ENCODE measurements around the gene ZBTB33. TPM values are rescaled to one million over a fixed set of nuclear protein-coding genes. Genes with fewer than 3 reads are reported as not detected.

Gene ZBTB33
- total and polyA plus RNA-seq, 2 experiments from 2014 or later: 3.9 to 14.0 TPM

DNA sequence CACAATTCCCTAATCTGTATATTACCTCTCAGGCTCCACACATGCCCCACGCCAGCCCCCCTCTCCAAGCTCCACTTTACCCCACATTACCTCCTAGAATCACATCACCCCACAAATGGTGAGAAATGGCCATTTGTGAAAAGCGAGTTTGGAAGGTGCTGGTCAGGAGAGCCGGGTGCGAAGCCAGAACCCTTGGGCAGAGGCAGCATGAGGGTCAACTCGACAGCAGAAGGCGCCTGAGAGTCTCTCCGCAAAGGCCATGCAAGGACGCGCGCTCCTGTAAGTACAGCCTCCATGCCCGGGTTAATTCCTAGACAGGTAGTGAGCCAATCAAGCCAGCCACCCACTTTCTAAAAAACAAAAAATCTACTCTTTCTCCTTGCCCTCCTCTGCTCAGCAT lies 49.8 kb upstream of the ZBTB33 start:
- no peaks in the 10 kb centered on the region for H3F3A ChIP-seq (replicated peaks; ENCODE audit: low read depth)
- peaks cover 7% of the 10 kb centered on the region; the same call in 1 of the 3 replicates for H3K4me1 Mint-ChIP-seq
- peak; percentile 61 for ATAC-seq
- no peaks in the 10 kb centered on the region for H3K4me1 ChIP-seq (ENCODE audit: insufficient read depth)
- no peak overlapping the region for H3K4me3 Mint-ChIP-seq
- H3K4me2 ChIP-seq: no peak overlapping the region
- no peak overlapping the region for H3K27ac ChIP-seq (ENCODE audit: low read depth)
- no peak overlapping the region for H3K4me3 ChIP-seq
- peaks cover 4% of the 10 kb centered on the region for H3K27me3 Mint-ChIP-seq (ENCODE audit: insufficient read depth, low read depth, poor library complexity)
- TF ChIP-seq, protein P1, sequence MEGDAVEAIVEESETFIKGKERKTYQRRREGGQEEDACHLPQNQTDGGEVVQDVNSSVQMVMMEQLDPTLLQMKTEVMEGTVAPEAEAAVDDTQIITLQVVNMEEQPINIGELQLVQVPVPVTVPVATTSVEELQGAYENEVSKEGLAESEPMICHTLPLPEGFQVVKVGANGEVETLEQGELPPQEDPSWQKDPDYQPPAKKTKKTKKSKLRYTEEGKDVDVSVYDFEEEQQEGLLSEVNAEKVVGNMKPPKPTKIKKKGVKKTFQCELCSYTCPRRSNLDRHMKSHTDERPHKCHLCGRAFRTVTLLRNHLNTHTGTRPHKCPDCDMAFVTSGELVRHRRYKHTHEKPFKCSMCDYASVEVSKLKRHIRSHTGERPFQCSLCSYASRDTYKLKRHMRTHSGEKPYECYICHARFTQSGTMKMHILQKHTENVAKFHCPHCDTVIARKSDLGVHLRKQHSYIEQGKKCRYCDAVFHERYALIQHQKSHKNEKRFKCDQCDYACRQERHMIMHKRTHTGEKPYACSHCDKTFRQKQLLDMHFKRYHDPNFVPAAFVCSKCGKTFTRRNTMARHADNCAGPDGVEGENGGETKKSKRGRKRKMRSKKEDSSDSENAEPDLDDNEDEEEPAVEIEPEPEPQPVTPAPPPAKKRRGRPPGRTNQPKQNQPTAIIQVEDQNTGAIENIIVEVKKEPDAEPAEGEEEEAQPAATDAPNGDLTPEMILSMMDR (conservative IDR thresholded peaks at IDR 0.05; ENCODE audit: low read depth in 2 of 2): peak in 1 of 2 experiments; percentile 43; a peak in 2 of 4 replicates
- no peak for TF ChIP-seq CREB1 (CRISPR knock-in tag; IDR thresholded peaks at IDR 0.05; ENCODE audit: low read depth)
- no peaks in the 10 kb centered on the region for H3K27me3 ChIP-seq (ENCODE audit: insufficient read depth)
- no peak overlapping the region for H2AFZ ChIP-seq
- no peaks in the 10 kb centered on the region for H3K36me3 Mint-ChIP-seq (ENCODE audit: low read depth)
- H3K9me2 ChIP-seq (ENCODE audit: insufficient read depth): no peaks in the 10 kb centered on the region
- no peaks in the 10 kb centered on the region for H3K9me3 Mint-ChIP-seq
- no peaks in the 10 kb centered on the region for H3K36me3 ChIP-seq (ENCODE audit: insufficient read depth)
- no peaks in the 10 kb centered on the region for H4K20me1 ChIP-seq (replicated peaks; ENCODE audit: insufficient read depth)
- no peaks in the 10 kb centered on the region for H3K79me2 ChIP-seq (replicated peaks; ENCODE audit: insufficient read depth)
- peak; percentile 12 for DNase-seq (ENCODE audit: low spot score)
- no peak overlapping the region for H3K27ac Mint-ChIP-seq

DNA sequence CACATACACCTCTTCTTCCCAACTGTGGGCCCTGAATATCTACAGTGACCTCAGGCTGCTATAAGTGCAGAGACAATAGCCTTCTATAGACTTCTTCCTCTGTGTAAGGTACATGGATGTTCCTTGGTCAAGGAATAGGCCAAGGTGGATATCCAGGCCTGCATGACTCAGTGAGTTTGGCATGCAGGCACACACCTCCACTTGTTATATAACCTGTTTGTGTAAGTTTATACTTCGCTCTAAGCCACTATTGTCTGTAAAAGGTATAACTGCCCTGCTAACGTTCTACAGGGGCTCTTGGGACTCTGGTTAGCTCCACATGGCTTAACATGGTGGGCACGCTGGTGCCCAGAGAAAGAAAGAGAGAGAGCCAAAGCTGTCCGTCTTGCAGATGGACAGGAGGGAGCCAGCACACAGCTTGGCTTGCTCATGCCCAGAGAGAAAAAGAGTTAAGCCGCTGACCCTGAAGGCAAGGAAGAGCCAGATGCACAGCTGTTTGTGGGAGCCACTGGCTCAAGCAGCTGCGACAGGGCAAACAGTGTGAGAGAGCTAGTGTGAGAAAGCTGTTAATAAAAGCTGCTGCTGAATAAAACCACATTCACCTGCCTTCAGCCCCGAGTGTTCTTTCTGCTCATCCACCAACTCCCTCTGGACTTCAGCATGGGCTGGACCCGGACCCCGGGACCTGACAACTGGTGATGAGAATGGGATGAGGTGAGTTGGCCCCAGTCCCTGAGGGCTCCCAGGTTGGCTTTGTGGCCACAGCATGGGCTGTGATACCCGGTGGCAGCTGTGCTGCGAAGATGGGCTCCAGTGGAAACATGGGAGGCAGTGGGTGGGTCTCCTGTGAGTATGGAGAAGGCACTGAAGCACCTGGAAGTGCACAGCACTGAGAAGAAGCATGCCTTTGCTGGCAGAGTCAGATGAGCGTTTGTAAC lies 44.5 kb upstream of the ZBTB33 start:
- Mint-ChIP-seq H3K36me3 (ENCODE audit: low read depth) (no peaks in the 10 kb centered on the region), H3K9me3 (no peaks in the 10 kb centered on the region), H3K27ac (no peak overlapping the region; the same call in 1 of the 2 replicates), H3K4me3 (no peak overlapping the region), H3K27me3 (ENCODE audit: insufficient read depth, low read depth, poor library complexity) (peaks cover under 1% of the 10 kb centered on the region), H3K4me1 (no peaks in the 10 kb centered on the region)
- H3K4me3 ChIP-seq: no peak overlapping the region
- no peaks in the 10 kb centered on the region for H3K27me3 ChIP-seq (ENCODE audit: insufficient read depth)
- no peak for ATAC-seq
- no peaks in the 10 kb centered on the region for H3K9me2 ChIP-seq (ENCODE audit: insufficient read depth)
- TF ChIP-seq JUNB (IDR thresholded peaks at IDR 0.05; ENCODE audit: unreplicated experiment): no peak
- no peak for TF ChIP-seq ZNF114 (CRISPR knock-in tag; IDR thresholded peaks at IDR 0.05)
- no peaks in the 10 kb centered on the region for H3F3A ChIP-seq (replicated peaks; ENCODE audit: low read depth)
- H3K27ac ChIP-seq (ENCODE audit: low read depth): no peak overlapping the region
- DNase-seq (ENCODE audit: low spot score): no peak
- H4K20me1 ChIP-seq (replicated peaks; ENCODE audit: insufficient read depth): no peaks in the 10 kb centered on the region
- no peak overlapping the region for H3K4me2 ChIP-seq
- no peaks in the 10 kb centered on the region for H3K36me3 ChIP-seq (ENCODE audit: insufficient read depth)
- H2AFZ ChIP-seq: no peak overlapping the region
- H3K4me1 ChIP-seq (ENCODE audit: insufficient read depth): no peaks in the 10 kb centered on the region
- H3K79me2 ChIP-seq (replicated peaks; ENCODE audit: insufficient read depth): no peaks in the 10 kb centered on the region

DNA sequence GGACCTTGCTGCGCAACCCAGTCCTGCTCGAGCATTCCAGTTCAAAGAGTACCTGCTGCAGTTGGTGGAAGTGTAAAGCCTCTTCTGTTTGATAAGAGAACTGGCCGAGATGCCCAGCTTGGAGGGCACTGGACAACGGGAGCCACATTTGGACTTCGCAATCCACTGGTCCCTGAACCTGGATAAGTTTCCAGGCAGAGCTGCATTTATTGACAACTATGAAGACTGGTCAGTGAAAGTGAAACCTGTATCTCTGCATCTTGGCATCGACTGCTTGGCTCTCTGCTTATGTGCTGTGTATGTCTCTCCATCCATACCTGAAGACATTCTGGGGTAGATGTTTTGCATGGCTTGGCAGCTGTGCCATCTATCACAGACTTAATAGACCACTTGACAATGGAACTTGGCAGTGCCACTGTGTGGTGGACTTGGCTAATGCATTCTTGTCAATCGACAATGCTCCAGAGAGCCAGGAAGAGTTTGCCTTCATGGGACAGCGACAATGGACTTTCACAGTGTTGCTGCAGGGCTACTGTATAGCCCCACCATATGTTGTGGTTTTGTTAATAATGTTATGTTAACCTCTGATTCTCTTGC lies 43.5 kb upstream of the ZBTB33 start:
- Histone ChIP-seq H3K79me2 (replicated peaks; ENCODE audit: insufficient read depth) (no peaks in the 10 kb centered on the region), H3F3A (replicated peaks; ENCODE audit: low read depth) (no peaks in the 10 kb centered on the region), H3K9me2 (ENCODE audit: insufficient read depth) (no peaks in the 10 kb centered on the region), H2AFZ (no peak overlapping the region), H3K27ac (ENCODE audit: low read depth) (no peak overlapping the region), H3K4me2 (no peak overlapping the region), H3K27me3 (ENCODE audit: insufficient read depth) (no peaks in the 10 kb centered on the region), H3K4me3 (no peak overlapping the region), H3K4me1 (ENCODE audit: insufficient read depth) (no peaks in the 10 kb centered on the region), H3K36me3 (ENCODE audit: insufficient read depth) (no peaks in the 10 kb centered on the region), H4K20me1 (replicated peaks; ENCODE audit: insufficient read depth) (no peaks in the 10 kb centered on the region)
- Mint-ChIP-seq H3K27ac (no peak overlapping the region), H3K4me1 (no peaks in the 10 kb centered on the region), H3K4me3 (no peak overlapping the region), H3K36me3 (ENCODE audit: low read depth) (no peaks in the 10 kb centered on the region), H3K9me3 (no peaks in the 10 kb centered on the region), H3K27me3 (ENCODE audit: insufficient read depth, low read depth, poor library complexity) (no peaks in the 10 kb centered on the region)
- ATAC-seq (no peak), DNase-seq (ENCODE audit: low spot score) (no peak)
- TF ChIP-seq ZNF114 (CRISPR knock-in tag; IDR thresholded peaks at IDR 0.05): no peak
- no peak for TF ChIP-seq EZH2phosphoT487 (IDR thresholded peaks at IDR 0.05; ENCODE audit: unreplicated experiment)
- no peak for TF ChIP-seq ZNF331 (CRISPR knock-in tag; IDR thresholded peaks at IDR 0.05; ENCODE audit: low read depth)
- TF ChIP-seq POLR2AphosphoS5 (IDR thresholded peaks at IDR 0.05; ENCODE audit: low read depth): no peak
- no peak for TF ChIP-seq CREB1 (CRISPR knock-in tag; IDR thresholded peaks at IDR 0.05; ENCODE audit: low read depth)
- TF ChIP-seq NANOG (IDR thresholded peaks at IDR 0.05; ENCODE audit: borderline replicate concordance): no peak

All from GM23338 (cell line).